IPS-11a (cell line): Measurements from ENCODE around the gene NANOS2.
"Not testable (repeated sequence)": the region's sequence is repeated elsewhere in the genome, so short reads cannot be mapped to it uniquely, and the experiment has no call there.

Experiments
- H3K4me3 ChIP-seq: one replicate; pipeline ENCODE4 v1.5.1; 2013; ENCODE audit warnings: low read depth, low read length, control low read depth

NANOS2 gene

DNA sequence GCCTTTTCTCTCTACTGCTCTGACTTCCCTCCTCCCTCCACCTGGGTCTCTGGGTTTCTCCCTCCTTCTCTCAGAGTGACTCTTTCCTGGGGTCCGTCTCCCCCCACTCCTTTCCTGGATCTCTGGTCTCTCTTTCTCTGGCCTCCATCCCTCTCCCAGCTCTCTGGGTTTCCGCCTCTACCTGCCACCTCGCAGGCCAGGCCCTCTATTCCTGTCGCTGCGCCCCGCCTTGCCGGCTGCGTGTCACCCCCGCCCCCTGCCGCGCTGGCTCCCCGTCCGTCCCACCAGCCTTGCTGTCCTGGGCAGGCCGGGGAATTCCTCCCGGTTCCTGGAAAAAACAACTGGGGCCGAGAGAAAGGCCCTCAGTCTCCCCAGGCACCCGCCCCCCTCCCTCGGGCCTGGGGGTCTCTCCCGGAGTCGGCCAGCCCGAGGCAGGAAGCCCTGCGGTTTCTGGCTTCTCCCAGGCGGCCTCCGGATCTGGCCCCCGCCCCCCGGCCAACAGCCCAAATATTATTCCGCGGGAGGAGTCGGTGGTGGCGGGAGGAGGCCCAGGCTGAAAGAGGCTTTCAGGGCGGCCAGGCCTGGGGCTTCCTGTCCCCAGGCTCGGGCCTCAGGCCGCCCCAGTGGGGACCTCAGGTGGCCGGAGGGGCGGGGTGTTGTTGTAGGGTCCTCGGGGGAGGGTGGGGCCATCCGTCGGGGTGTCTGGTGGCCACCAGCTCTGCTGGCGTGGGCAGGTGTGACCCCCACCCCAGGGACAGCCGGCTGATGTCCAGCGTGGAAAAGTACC lies 38.0 kb downstream of the NANOS2 start:
- H3K4me3 ChIP-seq: no peak overlapping the region

DNA sequence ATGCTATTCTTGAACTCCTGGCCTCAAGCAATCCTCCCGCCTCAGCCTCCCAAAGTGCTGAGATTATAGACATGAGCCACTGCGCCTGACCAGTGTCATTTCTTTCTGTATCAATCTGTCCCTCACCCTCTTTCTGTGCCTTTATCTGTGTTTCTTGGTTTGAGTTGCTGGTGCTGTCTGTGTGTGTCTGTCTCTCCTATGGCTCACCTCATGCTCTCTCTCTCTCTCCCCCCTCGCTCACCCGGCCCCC lies 38.5 kb downstream of the NANOS2 start:
- H3K4me3 ChIP-seq: no peak overlapping the region

DNA sequence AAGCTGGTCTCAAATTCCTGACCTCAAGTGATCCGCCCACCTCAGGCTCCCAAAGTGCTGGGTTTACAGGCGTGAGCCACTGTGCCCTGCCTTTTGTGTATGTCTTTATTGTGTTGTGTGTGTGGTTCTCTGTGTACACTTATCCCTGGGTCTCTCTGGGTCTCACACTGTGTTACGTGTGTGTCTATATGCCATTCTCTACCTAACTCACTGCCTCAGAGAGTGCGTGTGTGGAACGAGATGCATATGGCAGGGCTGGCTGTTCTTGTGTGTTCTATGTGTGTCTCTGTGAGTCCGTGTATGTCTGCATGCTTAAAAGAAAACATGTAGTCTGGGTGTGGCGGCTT lies 40.0 kb downstream of the NANOS2 start:
- H3K4me3 ChIP-seq: no peak overlapping the region

DNA sequence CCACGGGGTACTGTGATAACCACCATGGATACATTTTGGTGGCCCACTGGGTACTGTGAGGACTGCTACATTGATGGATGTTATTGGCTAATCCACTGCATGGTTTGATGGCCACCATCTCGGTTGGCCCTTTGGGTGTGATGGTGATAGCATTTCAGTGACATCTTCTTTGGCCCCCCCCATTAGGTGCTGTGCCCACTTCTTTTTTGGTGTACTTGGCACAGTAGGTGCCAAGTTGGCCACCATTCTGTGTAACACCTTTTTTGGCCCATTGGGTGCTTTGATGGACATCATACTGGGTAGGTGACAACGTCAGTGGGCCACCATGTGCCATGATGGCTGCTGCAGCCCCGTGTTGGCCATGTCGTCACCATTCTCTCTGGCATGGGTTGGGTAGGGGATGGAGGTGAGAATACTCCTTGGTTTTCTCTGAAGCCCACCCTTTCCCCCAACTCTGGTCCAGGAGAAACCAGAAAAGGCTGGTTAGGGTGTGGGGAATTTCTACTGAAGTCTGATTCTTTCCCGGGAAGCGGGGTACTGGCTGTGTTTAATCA lies 41.3 kb downstream of the NANOS2 start:
- no peak overlapping the region for H3K4me3 ChIP-seq

DNA sequence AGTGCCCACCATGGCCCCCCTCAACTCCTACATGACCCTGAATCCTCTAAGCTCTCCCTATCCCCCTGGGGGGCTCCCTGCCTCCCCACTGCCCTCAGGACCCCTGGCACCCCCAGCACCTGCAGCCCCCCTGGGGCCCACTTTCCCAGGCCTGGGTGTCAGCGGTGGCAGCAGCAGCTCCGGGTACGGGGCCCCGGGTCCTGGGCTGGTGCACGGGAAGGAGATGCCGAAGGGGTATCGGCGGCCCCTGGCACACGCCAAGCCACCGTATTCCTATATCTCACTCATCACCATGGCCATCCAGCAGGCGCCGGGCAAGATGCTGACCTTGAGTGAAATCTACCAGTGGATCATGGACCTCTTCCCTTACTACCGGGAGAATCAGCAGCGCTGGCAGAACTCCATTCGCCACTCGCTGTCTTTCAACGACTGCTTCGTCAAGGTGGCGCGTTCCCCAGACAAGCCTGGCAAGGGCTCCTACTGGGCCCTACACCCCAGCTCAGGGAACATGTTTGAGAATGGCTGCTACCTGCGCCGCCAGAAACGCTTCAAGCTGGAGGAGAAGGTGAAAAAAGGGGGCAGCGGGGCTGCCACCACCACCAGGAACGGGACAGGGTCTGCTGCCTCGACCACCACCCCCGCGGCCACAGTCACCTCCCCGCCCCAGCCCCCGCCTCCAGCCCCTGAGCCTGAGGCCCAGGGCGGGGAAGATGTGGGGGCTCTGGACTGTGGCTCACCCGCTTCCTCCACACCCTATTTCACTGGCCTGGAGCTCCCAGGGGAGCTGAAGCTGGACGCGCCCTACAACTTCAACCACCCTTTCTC lies 42.3 kb downstream of the NANOS2 start:
- no peak overlapping the region for H3K4me3 ChIP-seq

DNA sequence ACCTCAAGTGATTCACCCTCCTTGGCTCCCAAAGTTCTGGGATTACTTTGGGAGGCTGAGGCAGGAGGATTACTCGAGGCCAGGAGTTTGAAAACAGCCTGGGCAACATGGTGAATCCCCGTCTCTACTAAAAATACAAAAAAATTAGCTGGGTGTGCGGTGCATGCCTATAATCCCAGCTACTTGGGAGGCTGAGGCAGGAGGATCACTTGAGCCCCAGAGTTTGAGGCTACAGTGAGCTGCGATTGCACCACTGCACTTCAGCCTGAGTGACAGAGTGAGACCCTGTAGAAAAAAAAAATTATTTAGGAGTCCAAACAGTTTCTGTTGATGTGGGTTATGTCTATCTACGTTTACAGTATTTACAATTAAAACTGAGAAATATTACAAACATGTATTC lies 43.8 kb downstream of the NANOS2 start:
- H3K4me3 ChIP-seq: no peak overlapping the region

DNA sequence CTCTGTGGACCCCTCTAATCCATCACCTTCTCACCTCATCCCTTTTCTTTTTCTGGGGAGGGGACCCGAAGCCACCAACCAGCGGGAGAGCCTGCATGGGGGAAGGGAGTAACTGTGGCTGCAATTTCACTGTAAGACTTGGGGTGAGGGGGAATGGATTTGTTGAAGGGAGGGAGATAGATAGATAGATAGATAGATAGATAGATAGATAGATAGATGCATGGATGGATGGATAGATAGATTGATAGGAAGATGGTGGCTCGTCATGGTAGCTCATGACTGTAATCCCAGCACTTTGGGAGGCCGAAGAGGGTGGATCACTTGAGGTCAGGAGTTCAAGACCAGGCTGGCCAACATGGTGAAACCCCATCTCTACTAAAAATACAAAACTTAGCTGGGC lies 47.3 kb downstream of the NANOS2 start:
- H3K4me3 ChIP-seq: not testable (repeated sequence)

DNA sequence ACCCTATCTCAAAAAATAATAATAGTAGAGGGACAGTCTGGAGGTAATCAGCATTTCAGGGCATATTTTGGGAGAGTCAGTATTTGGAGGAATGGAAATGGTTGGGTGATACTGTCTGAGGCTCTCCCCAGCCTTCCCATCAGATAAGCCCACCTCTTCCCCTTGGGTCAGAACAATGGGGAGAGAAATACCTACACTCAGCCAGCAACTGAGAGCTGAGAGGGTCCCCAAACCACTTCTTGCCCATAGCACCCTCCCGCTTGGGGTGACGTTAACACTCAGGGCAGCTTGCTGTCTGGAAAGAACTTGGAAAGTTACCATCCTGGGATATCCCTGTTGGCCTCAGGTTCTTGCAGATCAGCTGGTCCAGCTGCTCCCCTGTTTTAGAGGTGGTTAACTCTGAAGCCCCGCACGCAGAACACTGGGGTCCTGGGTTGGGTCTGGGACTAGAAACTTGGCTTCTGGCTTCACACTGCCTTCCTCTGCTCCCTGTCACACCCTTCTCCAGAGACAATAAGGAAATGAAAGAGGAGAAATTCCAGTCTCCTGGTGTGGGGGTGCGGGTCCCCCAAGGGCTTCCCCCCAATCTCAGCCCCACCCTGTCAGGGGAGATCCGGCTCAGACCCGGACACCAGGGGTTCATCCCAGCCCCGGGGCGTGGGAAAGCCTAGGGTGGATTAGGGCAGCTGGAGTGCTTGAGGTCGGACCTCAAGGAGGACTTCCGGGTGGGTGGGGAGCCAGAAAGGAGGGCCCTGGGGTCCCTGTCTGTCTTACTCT lies 48.0 kb downstream of the NANOS2 start:
- no peak overlapping the region for H3K4me3 ChIP-seq

DNA sequence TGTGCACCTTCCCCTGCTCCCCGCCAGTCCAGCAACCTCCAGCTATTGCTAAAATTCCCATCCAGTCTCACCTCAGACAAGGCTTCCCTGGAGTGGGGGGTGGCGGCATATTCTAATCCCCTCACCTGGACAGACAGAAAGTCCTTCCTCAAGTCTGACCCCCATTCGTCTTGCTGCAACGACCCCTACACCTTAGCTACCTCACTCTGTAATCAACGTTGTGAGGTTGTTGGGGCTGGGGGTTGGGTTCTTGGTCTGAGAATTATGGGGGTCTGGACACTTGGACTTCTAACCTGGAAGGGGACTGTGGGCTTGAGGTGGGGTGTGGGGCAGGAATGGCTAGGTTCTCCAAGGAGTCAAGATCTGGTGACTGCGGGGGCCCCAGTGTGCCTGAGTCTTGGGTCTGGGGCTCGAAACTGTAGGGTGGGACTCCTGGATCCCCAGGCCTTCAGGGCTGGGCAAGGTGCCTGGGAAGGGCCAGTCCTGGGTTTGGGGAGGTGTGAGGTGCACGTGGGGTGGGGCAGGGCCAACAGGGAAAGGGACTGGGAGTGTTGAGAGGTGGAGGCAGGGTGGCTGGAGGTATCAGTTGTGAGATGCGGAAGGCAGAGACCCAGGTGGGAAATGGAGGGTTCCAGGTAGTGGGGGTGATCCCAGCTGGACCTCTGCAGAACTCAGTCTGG lies 49.2 kb downstream of the NANOS2 start:
- peak overlapping the region; percentile 88 for H3K4me3 ChIP-seq

DNA sequence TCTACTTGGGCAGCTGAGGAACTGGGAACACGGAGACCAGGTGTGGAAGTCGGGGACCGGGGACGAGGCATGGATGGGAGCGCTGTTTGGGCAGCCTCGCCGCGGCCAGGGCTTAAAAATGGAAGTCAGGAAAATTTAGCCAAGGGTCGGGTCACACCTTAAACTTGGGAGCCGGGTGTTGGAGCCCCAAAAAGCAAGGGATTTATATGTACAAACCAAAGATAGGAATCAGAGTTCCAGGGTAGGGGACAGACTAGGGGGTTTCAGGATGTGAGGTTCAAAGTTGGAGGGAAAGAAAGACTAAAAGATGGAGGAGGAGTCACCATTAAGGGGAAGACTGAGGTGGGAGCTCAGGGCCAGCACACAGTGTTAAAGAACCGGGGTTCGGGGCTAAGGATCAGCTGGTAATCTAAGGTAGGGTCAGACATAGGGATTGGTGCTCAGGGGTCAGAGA lies 49.9 kb downstream of the NANOS2 start:
- H3K4me3 ChIP-seq: peak overlapping the region; percentile 88

DNA sequence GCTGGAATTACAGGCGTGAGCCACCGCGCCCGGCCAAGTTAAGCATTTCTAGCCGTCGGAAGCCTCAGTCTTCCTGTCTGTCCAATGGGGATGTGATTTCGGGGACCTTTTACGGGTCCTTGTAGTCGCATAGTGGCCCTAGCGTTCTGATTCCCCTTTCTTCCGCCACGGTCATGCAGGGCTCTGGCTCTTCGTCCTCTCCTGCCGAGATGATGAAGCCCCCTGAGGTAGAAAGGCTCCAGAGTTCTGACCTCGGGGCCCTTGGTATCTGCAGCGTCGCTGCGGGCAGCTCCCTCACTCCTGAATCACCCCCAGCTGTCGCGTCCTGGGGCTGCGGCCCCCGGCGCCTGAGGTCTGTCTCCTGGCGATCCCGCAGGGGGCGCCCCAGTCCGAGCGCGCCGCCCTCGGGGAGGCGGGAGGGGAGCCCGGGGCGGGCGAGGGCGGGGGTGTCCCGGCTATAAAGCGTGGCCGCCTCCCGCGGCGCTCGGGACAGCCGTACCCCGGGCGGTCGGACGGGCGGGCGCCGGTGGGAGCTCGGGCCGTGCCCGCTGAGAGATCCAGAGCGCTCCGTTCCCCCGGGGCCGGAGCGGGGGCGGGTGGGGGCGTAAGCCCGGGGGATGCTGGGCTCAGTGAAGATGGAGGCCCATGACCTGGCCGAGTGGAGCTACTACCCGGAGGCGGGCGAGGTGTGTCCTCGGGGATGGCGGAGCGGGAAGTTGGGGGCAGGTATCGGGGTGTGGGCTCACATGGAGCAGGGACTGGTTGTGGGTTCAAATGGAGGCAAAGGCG lies 50.5 kb downstream of the NANOS2 start, which contains the start of gene FOXA3:
Gene FOXA3, plus strand, starts transcription at position 487 of the 789 bp plus-strand sequence. Its CDS starts 131 bp downstream, at position 618.
- H3K4me3 ChIP-seq: peak within 1 kb of the TSS; percentile 88

DNA sequence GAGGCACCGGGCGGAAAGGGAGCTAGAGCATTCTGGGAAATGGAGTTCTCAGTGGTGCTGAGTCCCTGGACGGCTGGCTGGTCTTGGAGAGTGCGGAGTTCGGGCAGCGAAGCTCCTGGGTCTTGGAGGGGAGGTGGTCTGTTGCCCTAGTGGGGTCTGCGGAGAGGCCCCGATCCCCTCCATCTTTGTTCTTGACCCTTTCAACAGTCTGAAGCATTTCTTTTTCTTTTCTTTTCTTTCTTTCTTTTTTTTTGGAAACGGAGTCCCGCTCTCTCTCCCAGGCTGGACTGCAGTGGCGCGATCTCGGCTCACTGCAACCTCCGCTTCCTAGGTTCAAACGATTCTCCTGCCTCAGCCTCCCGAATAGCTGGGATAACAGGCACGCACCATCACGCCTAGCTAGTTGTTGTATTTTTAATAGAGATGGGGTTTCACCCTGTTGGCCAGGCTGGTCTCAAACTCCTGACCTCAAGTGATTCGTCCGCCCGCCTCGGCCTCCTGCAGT lies 51.2 kb downstream of the NANOS2 start:
- H3K4me3 ChIP-seq: peak overlapping the region; percentile 22
